ENCODE results near the gene DPPA2.

Gene DPPA2

GRCh38 chr3:109313061-109313460 is 3.3 kb downstream of the DPPA2 start:
- FAIRE-seq = no peak

GRCh38 chr3:109297496-109297895 is 18.8 kb downstream of the DPPA2 start:
- FAIRE-seq = no peak

GRCh38 chr3:109284071-109284470 is 32.2 kb downstream of the DPPA2 start:
- no peak for FAIRE-seq

- no peak for FAIRE-seq
Measured at GRCh38 chr3:109278546-109278945, 37.8 kb downstream of the DPPA2 start.

- FAIRE-seq = no peak
Measured at GRCh38 chr3:109278141-109278540, 38.2 kb downstream of the DPPA2 start.

- no peak for FAIRE-seq
Measured at GRCh38 chr3:109275702-109276293, 40.5 kb downstream of the DPPA2 start.

GRCh38 chr3:109270779-109271178 is 45.5 kb downstream of the DPPA2 start:
- no peak for FAIRE-seq

- FAIRE-seq = no peak
Measured at GRCh38 chr3:109269577-109270275, 46.6 kb downstream of the DPPA2 start.

- no peak for FAIRE-seq
Measured at GRCh38 chr3:109268181-109268580, 48.1 kb downstream of the DPPA2 start.

GRCh38 chr3:109265295-109265694 is 51.0 kb downstream of the DPPA2 start:
- no peak for FAIRE-seq

- FAIRE-seq = no peak
Measured at GRCh38 chr3:109257269-109257668, 59.0 kb downstream of the DPPA2 start.

GRCh38 chr3:109254770-109255169 is 61.5 kb downstream of the DPPA2 start:
- FAIRE-seq = no peak

- no peak for FAIRE-seq
Measured at GRCh38 chr3:109252641-109253040, 63.7 kb downstream of the DPPA2 start.
